DOHH2 (cell line): ENCODE measurements around the gene STK36.

Experiments
- H3F3A ChIP-seq: fragments of 200-600 bp; sonication (generic), shearing (Covaris generic); 2 replicates; pipeline ENCODE4 v1.6.0; 2016; ENCODE audit warnings: antibody characterized with exemption, mild to moderate bottlenecking; ENCODE audit not compliant: control insufficient read depth, insufficient read depth
- H3K27ac ChIP-seq: fragments of 200-600 bp; sonication (generic); 2 replicates; pipeline ENCODE4 v1.5.1; 2014; ENCODE audit warnings: low read depth, mild to moderate bottlenecking, low read length, moderate library complexity
- H3K27me3 ChIP-seq: fragments of 200-600 bp; sonication (generic); 2 replicates; pipeline ENCODE4 v1.6.1; 2014; ENCODE audit warnings: mild to moderate bottlenecking, low read length, mixed read lengths; ENCODE audit not compliant: control insufficient read depth
- H3K36me3 ChIP-seq: fragments of 200-600 bp; sonication (generic); 2 replicates; pipeline ENCODE4 v1.6.1; 2014; ENCODE audit warnings: mild to moderate bottlenecking, low read length, moderate library complexity, mixed read lengths; ENCODE audit not compliant: control insufficient read depth
- H3K4me1 ChIP-seq: fragments of 200-600 bp; sonication (generic); 2 replicates; pipeline ENCODE4 v1.6.1; 2014; ENCODE audit warnings: mild to moderate bottlenecking, low read length, mixed read lengths; ENCODE audit not compliant: control insufficient read depth
- H3K4me2 ChIP-seq: fragments of 200-600 bp; sonication (generic); 2 replicates; pipeline ENCODE4 v1.6.0; 2014; ENCODE audit warnings: mild to moderate bottlenecking, low read length, moderate library complexity
- H3K4me3 ChIP-seq: fragments of 200-600 bp; sonication (generic); 2 replicates; pipeline ENCODE4 v1.5.1; 2014; ENCODE audit warnings: mild to moderate bottlenecking, low read length, mixed read lengths
- H3K79me2 ChIP-seq: fragments of 200-600 bp; sonication (generic); 2 replicates; pipeline ENCODE4 v1.6.1; 2014; ENCODE audit warnings: mild to moderate bottlenecking, low read length, mixed read lengths; ENCODE audit not compliant: control insufficient read depth
- H3K9me2 ChIP-seq: fragments of 200-600 bp; sonication (generic); replicated peaks from 2 replicates; pipeline ENCODE4 v1.6.1; 2014; ENCODE audit warnings: mild to moderate bottlenecking, low read length, mixed read lengths; ENCODE audit not compliant: control insufficient read depth
- H3K9me3 ChIP-seq: fragments of 200-600 bp; sonication (generic); 2 replicates; pipeline ENCODE4 v1.6.1; 2014; ENCODE audit warnings: antibody characterized with exemption, low read length, mixed read lengths; ENCODE audit not compliant: control insufficient read depth, insufficient read depth
- H4K20me1 ChIP-seq: fragments of 200-600 bp; sonication (generic); 2 replicates; pipeline ENCODE4 v1.6.0; 2014; ENCODE audit warnings: low read depth, mild to moderate bottlenecking, antibody characterized with exemption, low read length, moderate library complexity; ENCODE audit not compliant: control insufficient read depth, insufficient read depth
- CTCF ChIP-seq: fragments of 200-600 bp; sonication (generic); IDR thresholded peaks from one replicate; pipeline ENCODE4 v1.5.1; 2014; ENCODE audit warnings: antibody characterized with exemption, mild to moderate bottlenecking, low read depth, low read length; ENCODE audit not compliant: poor library complexity, severe bottlenecking
- EZH2phosphoT487 ChIP-seq: fragments of 200-600 bp; sonication (generic); IDR thresholded peaks from 2 replicates; pipeline ENCODE4 v1.6.1; 2017; ENCODE audit warnings: borderline replicate concordance, mild to moderate bottlenecking, antibody characterized with exemption, low read length, moderate library complexity, mixed read lengths

The STK36 gene

GRCh38 chr2:218746960-218747359, 75.1 kb downstream of the STK36 start:
- Histone ChIP-seq H3K4me1 (no peaks in the 10 kb centered on the region), H3K9me3 (no peaks in the 10 kb centered on the region), H3K79me2 (no peaks in the 10 kb centered on the region), H3K4me3 (no peak overlapping the region), H3K9me2 (no peaks in the 10 kb centered on the region), H4K20me1 (no peaks in the 10 kb centered on the region), H3F3A (no peaks in the 10 kb centered on the region), H3K27ac (no peak overlapping the region), H3K36me3 (peaks cover 74% of the 10 kb centered on the region), H3K4me2 (no peak overlapping the region), H3K27me3 (no peaks in the 10 kb centered on the region)
- TF ChIP-seq CTCF (no peak), EZH2phosphoT487 (no peak)

- Histone ChIP-seq H3K27ac (no peak overlapping the region), H3K4me1 (no peaks in the 10 kb centered on the region), H3K9me2 (no peaks in the 10 kb centered on the region), H3K4me2 (no peak overlapping the region), H3F3A (no peaks in the 10 kb centered on the region), H3K79me2 (no peaks in the 10 kb centered on the region), H3K36me3 (peaks cover 84% of the 10 kb centered on the region), H3K9me3 (no peaks in the 10 kb centered on the region), H3K27me3 (no peaks in the 10 kb centered on the region), H3K4me3 (no peak overlapping the region), H4K20me1 (no peaks in the 10 kb centered on the region)
- no peak for TF ChIP-seq EZH2phosphoT487
- no peak for TF ChIP-seq CTCF
Observed at GRCh38 chr2:218748741-218749441, 77.0 kb downstream of the STK36 start.
